ENCODE results near the gene NCKAP5L.

NCKAP5L gene

GRCh38 chr12:49821373-49822287 is 6.6 kb downstream of the NCKAP5L start:
- DNase-seq, result no peak

DNA sequence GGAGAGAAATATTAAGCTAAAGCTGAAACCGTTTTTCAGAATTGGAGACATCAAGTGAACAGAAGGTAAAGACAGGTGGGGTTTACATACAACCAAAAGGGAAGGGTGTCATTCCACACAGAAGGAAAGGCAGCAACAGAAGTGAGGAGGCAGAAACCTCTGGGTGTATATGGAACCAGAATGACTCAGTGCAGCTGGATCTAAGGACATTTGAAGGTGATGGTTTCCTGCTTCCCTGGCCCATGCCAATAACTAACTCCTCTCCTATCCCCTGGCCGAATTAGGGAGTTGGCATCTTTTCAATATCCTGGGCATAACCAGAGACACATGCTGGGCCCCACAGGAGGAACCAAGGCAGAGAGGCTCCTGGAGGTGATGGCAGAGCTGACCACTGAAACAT is 8.4 kb downstream of the NCKAP5L start:
- DNase-seq, result no peak

GRCh38 chr12:49818241-49818895 is 9.8 kb downstream of the NCKAP5L start:
- DNase-seq, result no peak

DNA sequence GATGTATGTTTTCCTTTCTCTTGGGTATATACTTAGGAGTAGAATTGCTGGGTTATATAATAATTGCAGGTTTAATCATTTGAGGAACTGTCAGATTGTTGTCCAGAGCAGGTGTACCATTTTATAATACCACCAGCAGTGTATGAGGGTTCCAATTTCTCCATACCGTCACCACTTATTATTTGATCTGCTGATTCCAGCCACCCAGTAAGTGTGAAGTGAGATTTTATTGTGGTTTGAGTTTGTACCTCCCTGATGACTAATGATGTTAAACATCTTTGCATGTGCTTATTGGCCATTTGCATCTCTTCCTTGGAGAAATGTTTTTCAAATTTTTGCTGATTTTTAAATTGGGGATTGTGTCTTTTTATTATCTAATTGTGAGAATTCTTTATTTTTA is 15.1 kb downstream of the NCKAP5L start:
- no peak for DNase-seq

DNA sequence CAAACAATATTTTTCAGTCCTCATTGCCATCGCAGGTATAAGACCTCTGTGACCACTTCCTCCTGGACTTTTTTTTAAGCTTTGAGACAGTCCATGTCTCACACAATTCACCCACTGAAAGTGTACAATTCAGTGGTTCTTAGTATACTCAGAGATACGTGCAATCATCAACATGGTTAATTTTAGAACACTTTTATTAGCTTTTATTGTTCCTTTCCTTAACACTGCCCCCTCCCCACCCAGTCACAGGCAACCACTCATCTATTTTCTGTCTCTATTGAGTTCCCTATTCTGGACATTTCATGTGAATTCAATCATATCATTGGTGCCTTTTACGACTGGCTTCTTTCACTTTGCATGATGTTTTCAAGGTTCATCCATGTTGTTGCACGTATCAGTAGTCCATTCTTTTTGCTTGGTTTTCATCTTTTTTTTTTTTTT is 16.2 kb downstream of the NCKAP5L start:
- no peak for DNase-seq

- DNase-seq, result no peak
Measured at GRCh38 chr12:49811136-49811535, 17.1 kb downstream of the NCKAP5L start.

GRCh38 chr12:49809906-49810389 is 18.3 kb downstream of the NCKAP5L start:
- no peak for DNase-seq

DNA sequence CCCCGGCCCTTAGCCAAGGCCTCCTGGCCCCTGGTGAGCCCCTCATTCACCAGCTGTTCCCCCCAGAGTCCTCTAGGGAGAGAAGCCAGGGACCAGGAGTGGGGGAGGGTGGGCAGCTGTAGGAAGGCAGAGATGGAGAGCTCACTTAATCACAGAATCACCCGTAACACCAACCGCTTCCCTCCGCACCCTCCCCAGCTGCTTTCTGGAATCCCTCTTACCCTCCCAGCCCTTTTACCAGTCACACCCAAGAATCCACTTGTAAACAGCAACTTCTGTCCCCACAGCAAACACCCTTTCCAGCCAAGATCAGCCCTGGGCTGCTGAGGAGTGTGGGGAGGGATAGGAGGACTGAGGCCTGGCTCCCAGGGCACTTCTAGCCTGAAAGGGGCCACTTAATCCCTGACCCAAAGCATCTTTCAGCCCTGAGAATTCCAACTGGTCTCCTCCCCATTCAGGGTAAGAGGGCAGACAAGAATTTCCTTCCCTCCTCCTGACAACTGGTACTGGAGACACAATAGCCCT is 18.8 kb downstream of the NCKAP5L start:
- DNase-seq, result no peak

DNA sequence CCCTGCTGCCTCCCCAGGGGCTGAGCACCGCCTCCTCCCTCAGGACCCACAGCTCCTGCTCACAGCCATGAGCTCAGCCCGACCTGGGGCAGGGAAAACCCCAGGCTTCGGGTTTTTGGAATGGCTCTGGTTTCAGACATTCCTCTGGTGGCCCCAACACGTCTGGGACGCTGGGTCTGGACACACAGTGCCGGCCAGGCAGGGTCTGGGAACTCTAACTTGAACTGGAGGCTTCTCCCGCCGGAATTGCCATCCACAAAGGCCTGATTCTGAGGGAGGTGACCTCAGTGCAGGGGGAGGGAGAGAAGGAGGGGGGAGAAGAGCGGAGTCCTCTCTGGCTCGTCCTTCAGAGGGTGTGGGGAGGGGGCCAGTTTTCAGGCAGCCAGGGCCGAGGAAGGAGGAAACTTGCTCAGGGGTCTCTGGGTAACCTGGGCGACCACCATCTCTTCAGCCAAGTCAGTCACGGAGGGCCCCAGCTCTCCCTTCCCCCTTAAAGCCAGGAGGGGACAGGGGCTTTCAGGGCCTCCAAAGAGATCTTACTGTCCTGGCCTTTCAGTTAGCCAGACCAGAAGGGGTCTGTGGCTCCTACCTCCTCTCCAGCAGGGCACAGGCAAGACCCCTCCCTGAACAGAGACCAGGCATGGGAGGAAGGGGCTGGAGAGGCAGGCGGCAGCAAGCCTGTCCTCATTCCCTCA is 19.4 kb downstream of the NCKAP5L start:
- no peak for DNase-seq

GRCh38 chr12:49807991-49808580 is 20.1 kb downstream of the NCKAP5L start:
- no peak for DNase-seq

DNA sequence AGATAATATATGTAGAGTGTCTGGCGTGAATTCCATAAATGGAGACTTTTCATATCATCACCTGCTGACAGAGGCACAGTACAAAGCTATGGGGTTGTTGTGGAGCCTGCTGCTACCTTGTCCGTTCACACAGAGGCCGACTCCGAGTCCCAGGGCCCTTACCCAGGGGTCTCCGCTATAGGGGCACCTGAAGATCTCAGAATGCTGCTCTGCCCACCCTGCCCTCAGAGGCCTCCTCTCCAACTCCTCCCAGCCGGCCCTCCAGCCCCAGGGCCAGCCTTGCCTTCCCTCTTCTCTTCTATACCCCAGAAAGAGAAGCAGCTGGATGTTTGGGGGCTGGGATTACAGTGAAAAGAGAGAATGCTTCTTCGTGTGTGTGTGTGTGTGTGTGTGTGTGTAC is 21.3 kb downstream of the NCKAP5L start:
- DNase-seq, result no peak

- no peak for DNase-seq
Measured at GRCh38 chr12:49806321-49806813, 21.8 kb downstream of the NCKAP5L start.

DNA sequence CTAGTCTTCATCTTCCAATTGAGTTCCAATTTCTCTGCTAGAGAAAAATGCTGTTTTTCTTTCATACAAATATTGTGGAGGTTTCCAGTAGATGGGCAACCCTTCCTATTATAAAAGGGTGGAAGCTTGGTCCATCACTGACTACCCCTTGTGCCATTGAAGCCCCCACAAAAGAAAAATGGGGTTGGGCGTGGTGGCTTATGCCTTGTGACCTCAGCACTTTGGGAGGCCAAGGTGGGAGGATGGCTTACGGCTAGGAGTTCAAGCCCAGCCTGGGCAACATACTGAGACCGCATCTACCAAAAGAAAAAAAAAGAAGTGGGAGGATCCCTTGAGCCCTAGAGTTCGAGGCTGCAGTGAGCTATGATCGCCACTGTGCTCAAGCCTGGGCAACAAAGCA is 22.8 kb downstream of the NCKAP5L start:
- no peak for DNase-seq

DNA sequence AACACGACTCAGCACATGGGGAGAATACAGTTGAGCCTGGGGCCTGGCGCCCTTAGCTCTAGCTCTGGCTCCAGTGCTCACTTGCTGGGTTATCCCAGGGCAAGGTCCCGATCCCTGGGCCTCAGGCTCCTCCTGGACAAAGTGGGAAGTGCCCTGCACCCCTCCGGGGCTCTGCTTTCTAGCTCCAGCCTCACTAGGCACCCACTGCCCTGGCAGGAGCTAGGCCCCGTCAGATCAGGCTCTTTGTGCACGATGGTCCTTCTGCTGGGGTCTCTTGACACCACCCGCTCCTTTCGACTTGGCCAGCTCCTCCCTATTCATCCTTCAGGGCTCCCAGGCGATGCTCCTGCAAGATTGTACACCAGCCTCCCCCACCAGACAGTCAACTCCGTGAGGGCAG is 23.4 kb downstream of the NCKAP5L start:
- DNase-seq, result no peak

GRCh38 chr12:49803693-49804450 is 24.3 kb downstream of the NCKAP5L start:
- DNase-seq, result no peak

- no peak for DNase-seq
Measured at GRCh38 chr12:49801141-49802063, 26.8 kb downstream of the NCKAP5L start.

GRCh38 chr12:49800421-49801140 is 27.6 kb downstream of the NCKAP5L start:
- no peak for DNase-seq

GRCh38 chr12:49798934-49799333 is 29.3 kb downstream of the NCKAP5L start:
- no peak for DNase-seq

- no peak for DNase-seq
Measured at GRCh38 chr12:49798248-49798647, 30.0 kb downstream of the NCKAP5L start.

DNA sequence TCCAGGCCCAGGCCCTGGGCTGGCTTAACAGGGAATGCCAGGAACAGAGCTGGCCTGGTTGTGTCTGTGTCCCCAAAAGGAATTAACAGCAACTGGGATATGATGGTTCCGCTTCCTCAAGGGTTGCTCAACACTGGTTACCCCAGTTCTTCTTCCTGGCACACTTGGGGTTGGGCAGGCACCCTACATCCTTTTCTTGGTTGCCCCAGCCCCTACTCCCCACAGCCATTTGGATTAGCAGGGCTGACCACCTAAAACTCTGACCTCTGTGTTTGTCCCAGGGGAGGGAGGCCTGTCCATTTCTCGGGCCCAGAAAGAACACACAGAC is 30.8 kb downstream of the NCKAP5L start:
- no peak for DNase-seq
